OCI-LY1 (cell line): ENCODE measurements around the gene ZNF547.

Experiments
- CTCF ChIP-seq: fragments of 200-600 bp; sonication (generic), shearing (Covaris generic); IDR thresholded peaks from 2 replicates; pipeline ENCODE4 v1.5.1; 2017; ENCODE audit warnings: mild to moderate bottlenecking, antibody characterized with exemption, low read length, moderate library complexity, mixed read lengths
- EZH2 ChIP-seq: fragments of 200-600 bp; sonication (generic), shearing (Covaris generic); IDR thresholded peaks from 2 replicates; pipeline ENCODE4 v1.8.0; 2017; ENCODE audit warnings: borderline replicate concordance, mixed run types, mild to moderate bottlenecking, antibody characterized with exemption, low read length, moderate library complexity, mixed read lengths

GRCh38 chr19:57320180-57321084 lies 42.9 kb upstream of the ZNF547 start, which contains the start of gene ZNF543:
- TF ChIP-seq CTCF (no peak), EZH2 (no peak)
